ENCODE measurements around the gene DDA1. TPM values are rescaled to one million over a fixed set of nuclear protein-coding genes. Genes with fewer than 3 reads are reported as not detected.

DDA1 gene
- total RNA-seq, 1 donor from 2014 or later: 38.7 TPM

- H3K27me3 Mint-ChIP-seq: peaks cover 15% of the 10 kb centered on the region
- no peak overlapping the region for H3K4me3 Mint-ChIP-seq
Observed at GRCh38 chr19:17365361-17365760, 56.0 kb downstream of the DDA1 start.

GRCh38 chr19:17370026-17370587 lies 60.7 kb downstream of the DDA1 start:
- no peaks in the 10 kb centered on the region for H3K36me3 Mint-ChIP-seq
- no peak overlapping the region for H3K4me3 Mint-ChIP-seq
- no peak overlapping the region for H3K27ac Mint-ChIP-seq
- no peak for TF ChIP-seq CTCF (conservative IDR thresholded peaks at IDR 0.05)
- no peak for DNase-seq (ENCODE audit: extremely low spot score, unreplicated experiment)
- peaks cover 4% of the 10 kb centered on the region for H3K27me3 Mint-ChIP-seq
- no peaks in the 10 kb centered on the region for H3K4me1 Mint-ChIP-seq (ENCODE audit: unreplicated experiment)
- H3K9me3 Mint-ChIP-seq: no peaks in the 10 kb centered on the region

More at GRCh38 chr19:17365361-17365760, 56.0 kb downstream of the DDA1 start:
- Mint-ChIP-seq H3K4me1 (ENCODE audit: unreplicated experiment) (no peaks in the 10 kb centered on the region), H3K27ac (no peak overlapping the region), H3K9me3 (no peaks in the 10 kb centered on the region), H3K36me3 (no peaks in the 10 kb centered on the region)
- TF ChIP-seq CTCF (conservative IDR thresholded peaks at IDR 0.05): no peak
- DNase-seq (ENCODE audit: extremely low spot score, unreplicated experiment): no peak

Other genes with a start within 250 kb of the DDA1 start
- 10.7 and 18.8 TPM in 2 replicates for gene HAUS8, start 234.1 kb upstream of the DDA1 start, total RNA-seq (ENCODE audit: low replicate concordance)
- 71.7 and 83.8 TPM in 2 replicates for gene MYO9B, start 233.8 kb upstream of the DDA1 start, total RNA-seq (ENCODE audit: low replicate concordance)
- 18.7 and 22.3 TPM in 2 replicates for gene USE1, start 94.2 kb upstream of the DDA1 start, total RNA-seq (ENCODE audit: low replicate concordance)
- 19.2 and 23.8 TPM in 2 replicates for gene OCEL1, start 83.3 kb upstream of the DDA1 start, total RNA-seq (ENCODE audit: low replicate concordance)
- 70.9 and 94.2 TPM in 2 replicates for gene NR2F6, start 63.6 kb upstream of the DDA1 start, total RNA-seq (ENCODE audit: low replicate concordance)
- gene USHBP1, start 44.8 kb upstream of the DDA1 start, total RNA-seq (ENCODE audit: low replicate concordance): 0.29 TPM in 1 of 2 replicates, not detected in the other
- 84.6 and 93.3 TPM in 2 replicates for gene BABAM1, start 42.1 kb upstream of the DDA1 start, total RNA-seq (ENCODE audit: low replicate concordance)
- gene ANKLE1, start 27.7 kb upstream of the DDA1 start, total RNA-seq (ENCODE audit: low replicate concordance): 1.3 and 5.9 TPM in 2 replicates
- gene ABHD8, start 6.1 kb upstream of the DDA1 start, total RNA-seq (ENCODE audit: low replicate concordance): 11.6 and 14.3 TPM in 2 replicates
- gene MRPL34, start 3.7 kb upstream of the DDA1 start, total RNA-seq (ENCODE audit: low replicate concordance): 79.2 and 111 TPM in 2 replicates
- gene ANO8, start 25.3 kb downstream of the DDA1 start, total RNA-seq (ENCODE audit: low replicate concordance): 38.4 and 51.3 TPM in 2 replicates
- gene GTPBP3, start 28.0 kb downstream of the DDA1 start, total RNA-seq (ENCODE audit: low replicate concordance): 40.0 and 48.4 TPM in 2 replicates
- gene PLVAP, start 67.8 kb downstream of the DDA1 start, total RNA-seq (ENCODE audit: low replicate concordance): 0.72 TPM in 1 of 2 replicates, not detected in the other
- not detected in 2 replicates for gene CCDC194, start 84.6 kb downstream of the DDA1 start, total RNA-seq (ENCODE audit: low replicate concordance)
- gene BST2, start 96.1 kb downstream of the DDA1 start, total RNA-seq (ENCODE audit: low replicate concordance): 2.5 and 3.8 TPM in 2 replicates
- gene MVB12A, start 110.5 kb downstream of the DDA1 start, total RNA-seq (ENCODE audit: low replicate concordance): 32.0 and 37.7 TPM in 2 replicates
- 0.74 and 0.87 TPM in 2 replicates for gene TMEM221, start 139.1 kb downstream of the DDA1 start, total RNA-seq (ENCODE audit: low replicate concordance)
- gene NXNL1, start 151.4 kb downstream of the DDA1 start, total RNA-seq (ENCODE audit: low replicate concordance): not detected in 2 replicates
- gene SLC27A1, start 161.0 kb downstream of the DDA1 start, total RNA-seq (ENCODE audit: low replicate concordance): 12.1 and 15.5 TPM in 2 replicates
- gene PGLS, start 202.1 kb downstream of the DDA1 start, total RNA-seq (ENCODE audit: low replicate concordance): 94.9 and 103 TPM in 2 replicates
- 69.7 and 73.7 TPM in 2 replicates for gene COLGALT1, start 246.1 kb downstream of the DDA1 start, total RNA-seq (ENCODE audit: low replicate concordance)

Measured in type B pancreatic cell (in vitro differentiated cells).